Transverse colon (tissue), 4 donors: Measurements from ENCODE around the gene SLC1A7. TPM values are rescaled to one million over a fixed set of nuclear protein-coding genes. Genes with fewer than 3 reads are reported as not detected.
A peak's percentile ranks its signal among the peaks of the same experiment; 100 is the strongest.

ENCODE experiments used
- DNase-seq: peaks from one replicate; pipeline ENCODE4 v3.0.0-alpha.2; 2019
- H3K27ac ChIP-seq, 4 donors: fragments of 200-600 bp; sonication (generic); 2 replicates each; pipeline ENCODE4 v1.5.1; 2016 to 2018; ENCODE audit warnings: inconsistent platforms in 4 of 4
- H3K27me3 ChIP-seq: fragments of 200-600 bp; sonication (generic); 2 replicates; pipeline ENCODE4 v1.5.1; 2017; ENCODE audit warnings: inconsistent platforms
- H3K36me3 ChIP-seq, 4 donors: fragments of 200-600 bp; sonication (generic); 2 replicates each; pipeline ENCODE4 v1.5.1; 2017 to 2019; ENCODE audit warnings: inconsistent platforms in 4 of 4
- H3K4me1 ChIP-seq, 4 donors: fragments of 200-600 bp; sonication (generic); 2 replicates each; pipeline ENCODE4 v1.5.1; 2017 to 2020; ENCODE audit warnings: inconsistent platforms in 4 of 4
- H3K4me3 ChIP-seq, 4 donors: fragments of 200-600 bp; sonication (generic); 1 replicate in 1 of 4; 2 replicates in 3 of 4; pipeline versions ENCODE4 v1.5.1 to v1.6.1; 2017 to 2019; ENCODE audit warnings: inconsistent platforms in 4 of 4
- H3K9me3 ChIP-seq, 2 donors: fragments of 200-600 bp; sonication (generic); 2 replicates each; pipeline ENCODE4 v1.5.1; 2017 to 2019; ENCODE audit warnings: inconsistent platforms in 2 of 2
- CTCF ChIP-seq, 5 experiments: fragments of 200-600 bp in 3 of 5; fragments of 450-650 bp in 2 of 5; sonication (generic) in 3 of 5; IDR thresholded peaks; 1 replicate in 2 of 5; 2 replicates in 3 of 5; pipeline ENCODE4 v1.5.1; 2016 to 2017; ENCODE audit warnings: antibody characterized with exemption in 5 of 5, inconsistent platforms in 3 of 5, mild to moderate bottlenecking in 2 of 5, moderate library complexity in 1 of 5
- EP300 ChIP-seq: sonication (generic); formaldehyde crosslinking; IDR thresholded peaks from one replicate; pipeline ENCODE4 v1.6.1; 2017; ENCODE audit warnings: antibody characterized with exemption, low read depth
- POLR2A ChIP-seq: fragments of 450-650 bp; IDR thresholded peaks from one replicate; pipeline ENCODE4 v1.6.1; 2016; ENCODE audit warnings: antibody characterized with exemption, mild to moderate bottlenecking, moderate library complexity
- POLR2AphosphoS5 ChIP-seq, 3 donors: sonication (generic); formaldehyde crosslinking; IDR thresholded peaks; one replicate each; pipeline ENCODE4 v1.6.1; 2016; ENCODE audit warnings: antibody characterized with exemption in 3 of 3
- WGBS, 2 donors: methylation state at CpG; one replicate each; pipeline ENCODE4 v1.1.5; 2018; ENCODE audit warnings: low coverage in 1 of 2; 5-methylcytosine and 5-hydroxymethylcytosine counted together
- in situ Hi-C, 4 donors: fragments of 200-750 bp; cut with MboI; loops; one replicate each; pipeline versions ENCODE4 v1.15.0 to v1.15.1; 2017; ENCODE audit warnings: low sequenced_read_pairs in 3 of 4, low pct_ligation_motif_present in 1 of 4, low pct_unique_long_range_greater_than_20kb in 1 of 4
- intact Hi-C: fragments of 100-400 bp; cut with DNase I; formaldehyde crosslinking; loops from one replicate; pipeline ENCODE4 v1.15.1; 2023; ENCODE audit warnings: low total_unique reads
- total RNA-seq, 4 donors: library from RNA; depleted of rRNA; stranded (reverse); fragments of >200 nt; gene quantifications; one replicate each; pipeline ENCODE4 v1.1.0, GENCODE V29; 2016

The SLC1A7 gene
- total RNA-seq, 4 donors from 2014 or later: 1.1 to 1.6 (median 1.6) TPM; not detected in 1

- H3K4me3 ChIP-seq: no peak overlapping the region
- TF ChIP-seq CTCF (IDR thresholded peaks at IDR 0.05) (no peak), POLR2A (no peak), POLR2AphosphoS5 (IDR thresholded peaks at IDR 0.05) (no peak), EP300 (no peak)
- no peak for DNase-seq
- H3K27ac ChIP-seq: peak overlapping the region; percentile 0 to 52 (median 18)
- no peaks in the 10 kb centered on the region for H3K9me3 ChIP-seq
- peaks cover 19 to 38% (median 21%) of the 10 kb centered on the region in 4 donors for H3K4me1 ChIP-seq
- intact Hi-C loops (no loop called here), in situ Hi-C loops (no loop called here)
- H3K36me3 ChIP-seq: no peaks in the 10 kb centered on the region
- WGBS, 2 donors: 58 to 76% methylated on average over 7 to 14 of the region's 14 CpGs
- H3K27me3 ChIP-seq: no peaks in the 10 kb centered on the region
Observed at GRCh38 chr1:53108646-53109580, 33.5 kb downstream of the SLC1A7 start.

GRCh38 chr1:53107570-53108322 lies 34.7 kb downstream of the SLC1A7 start:
- Histone ChIP-seq H3K9me3 (no peaks in the 10 kb centered on the region), H3K36me3 (no peaks in the 10 kb centered on the region), H3K27me3 (no peaks in the 10 kb centered on the region), H3K27ac (peak overlapping the region in 2 of 4 donors; percentile 36 to 52), H3K4me1 (peaks cover 19 to 38% (median 21%) of the 10 kb centered on the region in 4 donors), H3K4me3 (no peak overlapping the region)
- in situ Hi-C loops (no loop called here), intact Hi-C loops (no loop called here)
- WGBS, 2 donors: 48 to 54% methylated on average over 9 to 15 of the region's 15 CpGs
- no peak for TF ChIP-seq CTCF (IDR thresholded peaks at IDR 0.05)
- no peak for TF ChIP-seq POLR2A
- no peak for TF ChIP-seq EP300
- no peak for TF ChIP-seq POLR2AphosphoS5 (IDR thresholded peaks at IDR 0.05)
- no peak for DNase-seq

- Histone ChIP-seq H3K4me1 (peaks cover 19 to 38% (median 21%) of the 10 kb centered on the region in 4 donors), H3K27me3 (no peaks in the 10 kb centered on the region), H3K4me3 (no peak overlapping the region), H3K9me3 (no peaks in the 10 kb centered on the region), H3K27ac (peak overlapping the region in 2 of 4 donors; percentile 36 to 52), H3K36me3 (no peaks in the 10 kb centered on the region)
- TF ChIP-seq POLR2A: no peak
- no peak for TF ChIP-seq EP300
- no peak for TF ChIP-seq POLR2AphosphoS5 (IDR thresholded peaks at IDR 0.05)
- TF ChIP-seq CTCF (IDR thresholded peaks at IDR 0.05): no peak
- no peak for DNase-seq
- WGBS, 2 donors: 80 to 84% methylated on average over 6 to 7 of the region's 7 CpGs
- in situ Hi-C loops: no loop called here
- intact Hi-C loops: no loop called here
Observed at GRCh38 chr1:53107090-53107489, 35.3 kb downstream of the SLC1A7 start.

GRCh38 chr1:53104289-53104913 lies 38.0 kb downstream of the SLC1A7 start:
- WGBS, 2 donors: 50 to 79% methylated on average over 5 to 8 of the region's 8 CpGs
- TF ChIP-seq EP300 (no peak), CTCF (IDR thresholded peaks at IDR 0.05) (no peak), POLR2AphosphoS5 (IDR thresholded peaks at IDR 0.05) (no peak), POLR2A (no peak)
- Histone ChIP-seq H3K4me3 (no peak overlapping the region), H3K27ac (no peak overlapping the region), H3K9me3 (no peaks in the 10 kb centered on the region), H3K36me3 (no peaks in the 10 kb centered on the region), H3K27me3 (no peaks in the 10 kb centered on the region), H3K4me1 (peaks cover 0 to 14% (median 2%) of the 10 kb centered on the region in 4 donors)
- intact Hi-C loops: no loop called here
- in situ Hi-C loops: no loop called here
- DNase-seq: no peak
